Keratinocyte (primary cell): ENCODE results near the gene ACTMAP. TPM values are rescaled to one million over a fixed set of nuclear protein-coding genes. Genes with fewer than 3 reads are reported as not detected.

Experiments used
- DNase-seq: peaks from one replicate; pipeline ENCODE4 v3.0.0-alpha.2; 2011; ENCODE audit warnings: low read depth, missing footprints, low spot score
- FAIRE-seq: peaks from 2 replicates; lab custom pipeline; 2011; peaks lifted over from hg19 to GRCh38; lab: Jason Lieb, UNC
- H2AFZ ChIP-seq: 2 replicates; pipeline ENCODE4 v1.6.0; 2012; ENCODE audit warnings: low read length, control low read depth, inconsistent platforms; ENCODE audit not compliant: control insufficient read depth
- H3K27ac ChIP-seq: 2 replicates; pipeline ENCODE4 v1.5.1; 2011; ENCODE audit warnings: low read length; ENCODE audit not compliant: control insufficient read depth, insufficient read depth
- H3K27me3 ChIP-seq: 3 replicates; pipeline ENCODE4 v1.6.0; 2011; ENCODE audit warnings: low read length; ENCODE audit not compliant: control insufficient read depth, insufficient read depth; ENCODE audit errors: extremely low read depth
- H3K36me3 ChIP-seq, 2 experiments: 2 replicates in 1 of 2; 3 replicates in 1 of 2; pipeline ENCODE4 v1.5.1; 2011; ENCODE audit warnings: low read length in 2 of 2, mild to moderate bottlenecking in 1 of 2; ENCODE audit not compliant: control insufficient read depth in 2 of 2, insufficient read depth in 2 of 2; ENCODE audit errors: extremely low read depth in 1 of 2
- H3K4me1 ChIP-seq: 3 replicates; pipeline ENCODE4 v1.5.1; 2011; ENCODE audit warnings: low read length; ENCODE audit not compliant: control insufficient read depth, insufficient read depth; ENCODE audit errors: extremely low read depth
- H3K4me2 ChIP-seq: 3 replicates; pipeline ENCODE4 v1.6.0; 2011; ENCODE audit warnings: low read depth, low read length; ENCODE audit not compliant: control insufficient read depth, insufficient read depth; ENCODE audit errors: extremely low read depth
- H3K4me3 ChIP-seq, 3 experiments: fragments of 200-600 bp in 1 of 3; sonication (generic) in 1 of 3; 2 replicates in 2 of 3; 3 replicates in 1 of 3; pipeline ENCODE4 v1.5.1; 2011 to 2016; ENCODE audit warnings: low read length in 3 of 3, mild to moderate bottlenecking in 3 of 3, control low read depth in 2 of 3, inconsistent platforms in 1 of 3, low read depth in 1 of 3, mixed read lengths in 1 of 3, mixed run types in 1 of 3, moderate library complexity in 1 of 3; ENCODE audit not compliant: control insufficient read depth in 2 of 3, insufficient read depth in 2 of 3; ENCODE audit errors: extremely low read depth in 1 of 3
- H3K79me2 ChIP-seq: 2 replicates; pipeline ENCODE4 v1.6.0; 2012; ENCODE audit warnings: low read length; ENCODE audit not compliant: control insufficient read depth, insufficient read depth
- H3K9ac ChIP-seq: 3 replicates; pipeline ENCODE4 v1.6.0; 2011; ENCODE audit warnings: low read length; ENCODE audit not compliant: control insufficient read depth, insufficient read depth; ENCODE audit errors: extremely low read depth
- H3K9me1 ChIP-seq: 3 replicates; pipeline ENCODE4 v1.6.0; 2011; ENCODE audit warnings: low read length; ENCODE audit not compliant: control insufficient read depth, insufficient read depth; ENCODE audit errors: extremely low read depth
- H3K9me3 ChIP-seq: 2 replicates; pipeline ENCODE4 v1.5.1; 2012; ENCODE audit warnings: low read depth, low read length; ENCODE audit not compliant: control insufficient read depth
- H4K20me1 ChIP-seq: 3 replicates; pipeline ENCODE4 v1.6.0; 2011; ENCODE audit warnings: low read length; ENCODE audit not compliant: control insufficient read depth, insufficient read depth; ENCODE audit errors: extremely low read depth
- EZH2 ChIP-seq: IDR thresholded peaks from one replicate; pipeline ENCODE4 v1.6.1; 2012; ENCODE audit warnings: inconsistent platforms, mild to moderate bottlenecking, low read length, moderate library complexity
- dilution Hi-C: fragments of 300-500 bp; cut with MboI; formaldehyde crosslinking; loops from one replicate; pipeline ENCODE4 v1.7.0; 2020; ENCODE audit warnings: low sequenced_read_pairs; ENCODE audit not compliant: extremely low pct_ligation_motif_present
- polyA plus RNA-seq, 5 experiments: library from polyadenylated mRNA; depleted of rRNA in 3 of 5; stranded (reverse) in 3 of 5; stranded (forward) in 1 of 5; unstranded in 1 of 5; fragments of >200 nt; gene quantifications; 1 replicate in 1 of 5; 2 replicates in 3 of 5; 3 replicates in 1 of 5; pipeline versions ENCODE4 v1.2.1 to v1.2.3, GENCODE V29; 2011 to 2012; ENCODE audit warnings: missing spikeins in 2 of 5, low read depth in 1 of 5, low replicate concordance in 1 of 5
- TF ChIP-seq, protein P1 (sequence below), 3 experiments: IDR thresholded peaks in 1 of 3; conservative IDR thresholded peaks in 1 of 3; optimal IDR thresholded peaks in 1 of 3; 2 replicates in 2 of 3; 3 replicates in 1 of 3; pipeline versions ENCODE3 to v1.5.1; 2011; ENCODE audit warnings: low read length in 3 of 3, mild to moderate bottlenecking in 3 of 3, moderate library complexity in 2 of 3, control low read depth in 1 of 3, inconsistent platforms in 1 of 3; ENCODE audit not compliant: insufficient read depth in 2 of 3; ENCODE audit errors: extremely low read depth in 1 of 3

ACTMAP gene
- polyA plus RNA-seq, 1 donor (not counting 4 experiments of a cell fraction or from before 2014, with no cell fraction given), result 1.4 TPM

DNA sequence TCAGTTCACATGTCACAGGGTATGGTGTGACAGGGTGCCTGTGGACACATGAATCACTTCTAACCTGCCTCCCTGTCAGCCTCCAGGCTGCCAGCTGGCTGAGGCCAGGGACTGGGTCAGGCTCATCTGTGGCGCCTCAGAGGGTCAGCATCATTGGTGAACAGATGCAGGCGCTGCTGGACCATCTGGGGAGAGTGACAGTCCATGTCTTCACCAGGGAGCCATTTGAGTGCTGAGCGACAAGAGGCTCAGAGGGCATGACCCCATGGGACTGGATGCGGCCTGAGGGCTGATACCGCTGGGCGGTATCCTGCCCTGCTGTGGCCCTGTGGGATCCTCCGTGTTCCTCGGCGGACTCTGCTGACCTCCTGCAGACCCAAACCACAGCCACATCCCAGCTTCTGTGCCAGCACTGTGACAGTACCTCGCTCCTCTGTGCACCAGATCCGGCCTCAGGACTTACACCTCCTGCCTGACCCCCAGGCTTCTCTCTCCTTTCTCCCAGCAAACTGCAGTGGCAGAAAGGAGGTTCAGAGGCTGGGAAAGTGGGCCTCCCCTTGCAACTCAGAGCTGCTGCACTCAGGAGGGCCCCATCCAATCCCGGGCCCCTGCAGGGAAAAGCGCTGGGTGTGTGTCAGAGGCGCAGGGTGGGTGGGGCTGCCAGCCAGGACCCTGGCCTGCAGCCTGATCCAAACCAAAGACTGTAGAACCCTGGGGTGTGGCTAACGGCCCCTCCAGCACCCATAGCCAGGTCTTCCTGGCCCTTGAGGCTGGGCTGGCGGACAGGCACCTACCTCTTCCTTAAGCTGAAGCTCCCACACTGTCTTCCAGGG is 10.2 kb downstream of the ACTMAP start:
- no peaks in the 10 kb centered on the region for H3K9me3 ChIP-seq
- H3K79me2 ChIP-seq, result no peaks in the 10 kb centered on the region
- H3K27ac ChIP-seq, result no peak overlapping the region
- no peak overlapping the region for H3K9ac ChIP-seq
- dilution Hi-C loops, result no loop called here
- H4K20me1 ChIP-seq, result no peaks in the 10 kb centered on the region
- no peak overlapping the region for H3K4me3 ChIP-seq
- H3K27me3 ChIP-seq, result no peaks in the 10 kb centered on the region
- H3K9me1 ChIP-seq, result no peaks in the 10 kb centered on the region
- no peak for DNase-seq
- H2AFZ ChIP-seq, result no peak overlapping the region
- H3K36me3 ChIP-seq, result peaks cover 25 to 42% of the 10 kb centered on the region in 2 experiments
- no peak for FAIRE-seq
- no peak overlapping the region for H3K4me2 ChIP-seq
- H3K4me1 ChIP-seq, result peaks cover 8% of the 10 kb centered on the region
- no peak for TF ChIP-seq EZH2
- TF ChIP-seq, protein P1, sequence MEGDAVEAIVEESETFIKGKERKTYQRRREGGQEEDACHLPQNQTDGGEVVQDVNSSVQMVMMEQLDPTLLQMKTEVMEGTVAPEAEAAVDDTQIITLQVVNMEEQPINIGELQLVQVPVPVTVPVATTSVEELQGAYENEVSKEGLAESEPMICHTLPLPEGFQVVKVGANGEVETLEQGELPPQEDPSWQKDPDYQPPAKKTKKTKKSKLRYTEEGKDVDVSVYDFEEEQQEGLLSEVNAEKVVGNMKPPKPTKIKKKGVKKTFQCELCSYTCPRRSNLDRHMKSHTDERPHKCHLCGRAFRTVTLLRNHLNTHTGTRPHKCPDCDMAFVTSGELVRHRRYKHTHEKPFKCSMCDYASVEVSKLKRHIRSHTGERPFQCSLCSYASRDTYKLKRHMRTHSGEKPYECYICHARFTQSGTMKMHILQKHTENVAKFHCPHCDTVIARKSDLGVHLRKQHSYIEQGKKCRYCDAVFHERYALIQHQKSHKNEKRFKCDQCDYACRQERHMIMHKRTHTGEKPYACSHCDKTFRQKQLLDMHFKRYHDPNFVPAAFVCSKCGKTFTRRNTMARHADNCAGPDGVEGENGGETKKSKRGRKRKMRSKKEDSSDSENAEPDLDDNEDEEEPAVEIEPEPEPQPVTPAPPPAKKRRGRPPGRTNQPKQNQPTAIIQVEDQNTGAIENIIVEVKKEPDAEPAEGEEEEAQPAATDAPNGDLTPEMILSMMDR (optimal IDR thresholded peaks at IDR 0.05 in 1 of 3, IDR thresholded peaks at IDR 0.05 in 1 of 3, conservative IDR thresholded peaks at IDR 0.05 in 1 of 3; ENCODE audit: extremely low read depth in 1 of 3, insufficient read depth in 2 of 3, low read length in 3 of 3), result no peak

DNA sequence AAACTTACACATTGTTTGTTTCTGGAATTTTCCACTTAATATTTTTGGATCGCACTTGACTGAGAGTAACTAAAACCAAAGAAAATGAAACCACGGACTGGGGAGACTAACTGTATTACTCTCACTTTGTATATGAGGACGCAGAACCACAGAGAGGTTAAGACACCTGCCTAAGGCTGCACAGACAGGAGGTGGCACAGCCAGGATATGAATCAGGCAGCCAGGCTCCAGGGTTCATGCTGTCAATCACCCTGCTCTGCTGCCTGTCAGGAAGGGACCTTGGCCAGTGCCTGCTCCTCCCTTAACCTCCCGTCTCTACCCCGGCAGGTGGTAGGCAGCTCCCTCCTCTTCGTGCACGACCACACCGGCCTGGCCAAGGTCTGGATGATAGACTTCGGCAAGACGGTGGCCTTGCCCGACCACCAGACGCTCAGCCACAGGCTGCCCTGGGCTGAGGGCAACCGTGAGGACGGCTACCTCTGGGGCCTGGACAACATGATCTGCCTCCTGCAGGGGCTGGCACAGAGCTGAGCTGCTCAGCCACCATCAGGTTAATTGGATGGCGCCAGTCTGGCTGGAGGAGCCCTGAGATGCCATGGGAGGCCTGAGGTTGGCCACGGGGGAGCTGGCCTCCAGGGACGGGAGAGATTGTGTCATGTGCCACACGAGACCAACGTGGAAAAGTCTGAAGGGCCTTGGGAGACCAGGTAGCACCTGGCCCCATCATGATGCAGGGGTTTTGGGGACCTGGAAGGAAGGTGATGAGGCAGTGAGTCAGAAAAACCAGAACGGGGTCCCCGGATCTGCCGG is 11.0 kb downstream of the ACTMAP start:
- Histone ChIP-seq H3K4me3 (no peak overlapping the region), H2AFZ (no peak overlapping the region), H4K20me1 (no peaks in the 10 kb centered on the region), H3K79me2 (no peaks in the 10 kb centered on the region), H3K4me1 (peaks cover 10% of the 10 kb centered on the region), H3K4me2 (no peak overlapping the region), H3K27ac (no peak overlapping the region), H3K36me3 (peaks cover 26 to 46% of the 10 kb centered on the region in 2 experiments), H3K9ac (no peak overlapping the region), H3K27me3 (no peaks in the 10 kb centered on the region), H3K9me1 (no peaks in the 10 kb centered on the region), H3K9me3 (no peaks in the 10 kb centered on the region)
- TF ChIP-seq, protein P1 (optimal IDR thresholded peaks at IDR 0.05 in 1 of 3, IDR thresholded peaks at IDR 0.05 in 1 of 3, conservative IDR thresholded peaks at IDR 0.05 in 1 of 3; ENCODE audit: extremely low read depth in 1 of 3, insufficient read depth in 2 of 3, low read length in 3 of 3), result no peak
- no peak for TF ChIP-seq EZH2
- dilution Hi-C loops, result no loop called here
- DNase-seq, result no peak
- peak; percentile 13 for FAIRE-seq
